Measurements from ENCODE around the gene FAM210A.

DNA sequence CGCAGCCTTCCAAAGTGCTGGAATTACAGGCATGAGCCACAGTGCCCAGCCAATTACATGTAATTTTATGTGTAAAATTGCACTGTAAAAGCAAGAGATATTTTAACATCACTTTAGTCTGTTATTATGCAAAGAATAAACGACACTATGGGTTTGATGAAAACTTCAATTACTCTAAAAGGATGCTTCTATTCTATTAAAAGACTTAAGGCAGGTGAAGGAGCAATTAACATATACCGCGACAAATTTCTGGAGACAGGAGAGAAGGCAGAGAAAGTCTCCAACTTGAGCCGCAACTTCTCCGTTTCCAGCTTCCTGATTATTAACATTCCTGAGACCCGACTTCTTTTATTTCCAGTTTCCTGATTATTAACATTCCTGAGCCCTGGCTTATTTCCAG, 53.7 kb downstream of the FAM210A start:
- TF ChIP-seq CTCF (IDR thresholded peaks at IDR 0.05) (no peak), POLR2A (IDR thresholded peaks at IDR 0.05) (no peak)

All from body of pancreas (tissue), 4 donors.